GM12878 (cell line): ENCODE results near the gene MICB. TPM values are rescaled to one million over a fixed set of nuclear protein-coding genes. Genes with fewer than 3 reads are reported as not detected.

Experiments used
- ATAC-seq: fragments of 200-7000 bp; cut with Tn5 transposase; 3 replicates; pipeline ENCODE4 v1.9.1; 2020; ENCODE audit warnings: mild to moderate bottlenecking, moderate library complexity
- BruUV-seq: library from RNA; stranded (reverse); fragments of 400-500 nt; replicated peaks from 2 replicates; lab custom pipeline; 2021; lab: Mats Ljungman, UMichigan
- CTCF ChIA-PET: fragments of 300-600 bp; sonication (Branson Sonifier 250); formaldehyde crosslinking; extraction: SDS; loops from one replicate; lab custom pipeline; 2021; ENCODE audit warnings: inconsistent platforms; lab: Yijun Ruan, JAX
- POLR2A ChIA-PET: fragments of 350-600 bp; formaldehyde crosslinking; extraction: SDS; loops from one replicate; lab custom pipeline; 2021; ENCODE audit warnings: inconsistent platforms; lab: Charles Lee
- RAD21 ChIA-PET: fragments of 300-600 bp; sonication (Branson Sonifier 250); formaldehyde crosslinking; loops from one replicate; lab custom pipeline; 2023; ENCODE audit warnings: antibody characterized with exemption; ENCODE audit not compliant: unreplicated experiment; lab: Charles Lee
- SMC1A ChIA-PET: fragments of 300-600 bp; sonication (Branson Sonifier 250); formaldehyde crosslinking; loops from one replicate; lab custom pipeline; 2023; ENCODE audit not compliant: unreplicated experiment, uncharacterized antibody; lab: Charles Lee
- DNase-seq: peaks from one replicate; pipeline ENCODE4 v3.0.0-alpha.2; 2011; ENCODE audit warnings: low read depth, low spot score
- FAIRE-seq: peaks from 3 replicates; lab custom pipeline; 2011; peaks lifted over from hg19 to GRCh38; lab: Jason Lieb, UNC
- H2AFZ ChIP-seq: 2 replicates; pipeline ENCODE4 v1.6.0; 2011; ENCODE audit warnings: low read depth, low read length, control low read depth; ENCODE audit not compliant: control insufficient read depth
- H3K27ac ChIP-seq: 2 replicates; pipeline ENCODE4 v1.5.1; 2011; ENCODE audit warnings: control low read depth; ENCODE audit not compliant: control insufficient read depth, insufficient read depth
- H3K27me3 ChIP-seq, 2 experiments: replicated peaks in 1 of 2; 2 replicates each; pipeline versions ENCODE4 v1.6.0 to v1.6.1; 2011; ENCODE audit warnings: low read length in 1 of 2; ENCODE audit not compliant: control insufficient read depth in 2 of 2, insufficient read depth in 2 of 2
- H3K36me3 ChIP-seq, 2 experiments: 2 replicates each; pipeline ENCODE4 v1.5.1; 2011; ENCODE audit warnings: low read length in 1 of 2; ENCODE audit not compliant: control insufficient read depth in 2 of 2, insufficient read depth in 2 of 2
- H3K4me1 ChIP-seq: 2 replicates; pipeline ENCODE4 v1.6.1; 2011; ENCODE audit warnings: mild to moderate bottlenecking, low read length, moderate library complexity, mixed read lengths; ENCODE audit not compliant: control insufficient read depth, insufficient read depth
- H3K4me2 ChIP-seq: 2 replicates; pipeline ENCODE4 v1.6.0; 2011; ENCODE audit warnings: control low read depth; ENCODE audit not compliant: control insufficient read depth, insufficient read depth
- H3K4me3 ChIP-seq: fragments of 200-600 bp; sonication (generic); 2 replicates; pipeline ENCODE4 v1.5.1; 2016
- H3K79me2 ChIP-seq: 2 replicates; pipeline ENCODE4 v1.6.0; 2011; ENCODE audit warnings: low read length; ENCODE audit not compliant: control insufficient read depth, insufficient read depth
- H3K9ac ChIP-seq: 2 replicates; pipeline ENCODE4 v1.8.0; 2011; ENCODE audit warnings: low read length, control low read depth, mixed read lengths; ENCODE audit not compliant: control insufficient read depth, insufficient read depth
- H3K9me3 ChIP-seq: replicated peaks from 3 replicates; pipeline ENCODE4 v1.5.1; 2011; ENCODE audit warnings: mild to moderate bottlenecking, low read length; ENCODE audit not compliant: control insufficient read depth, insufficient read depth
- H4K20me1 ChIP-seq: 2 replicates; pipeline ENCODE4 v1.6.0; 2011; ENCODE audit not compliant: control insufficient read depth, insufficient read depth
- ATF7 ChIP-seq: fragments of 450-650 bp; IDR thresholded peaks from 2 replicates; pipeline ENCODE4 v1.6.1; 2016; ENCODE audit warnings: low read depth, mild to moderate bottlenecking
- E2F8 ChIP-seq: fragments of 450-650 bp; IDR thresholded peaks from 2 replicates; pipeline ENCODE4 v1.6.1; 2018; ENCODE audit warnings: mild to moderate bottlenecking, low read depth, moderate library complexity; ENCODE audit not compliant: partially characterized antibody
- FOS ChIP-seq: IDR thresholded peaks from 3 replicates; pipeline ENCODE4 v1.6.1; 2011; ENCODE audit warnings: borderline replicate concordance; ENCODE audit not compliant: insufficient read length; ENCODE audit errors: extremely low read depth
- HCFC1 ChIP-seq: fragments of 150-350 bp; IDR thresholded peaks from 2 replicates; pipeline ENCODE4 v1.6.1; 2014; ENCODE audit warnings: low read length
- POLR2A ChIP-seq: IDR thresholded peaks from 2 replicates; pipeline ENCODE4 v1.6.1; 2011; ENCODE audit warnings: low read depth, mild to moderate bottlenecking, low read length
- RBBP5 ChIP-seq: fragments of 200-600 bp; sonication (generic); conservative IDR thresholded peaks from 2 replicates; pipeline ENCODE4 v1.6.1; 2016
- SMC3 ChIP-seq: IDR thresholded peaks from 2 replicates; pipeline ENCODE4 v1.6.1; 2011; ENCODE audit warnings: low read length, improper control_type of control experiment, borderline replicate concordance
- SREBF2 ChIP-seq: IDR thresholded peaks from 2 replicates; pipeline ENCODE4 v1.6.1; 2012; ENCODE audit warnings: mild to moderate bottlenecking, low read length
- USF1 ChIP-seq: IDR thresholded peaks from 2 replicates; pipeline ENCODE4 v1.6.1; 2011; ENCODE audit warnings: borderline replicate concordance, low read depth, mild to moderate bottlenecking, moderate library complexity, mixed read lengths, low read length; ENCODE audit not compliant: insufficient read depth; ENCODE audit errors: extremely low read length
- WGBS: methylation state at CpG from one replicate; pipeline ENCODE4 v1.1.6; 2016; ENCODE audit warnings: low lambda C conversion rate; ENCODE audit not compliant: insufficient replicate concordance, insufficient coverage; ENCODE audit errors: missing lambda C conversion rate; 5-methylcytosine and 5-hydroxymethylcytosine counted together
- in situ Hi-C: fragments of 300-500 bp; cut with MboI; formaldehyde crosslinking; loops from 9 replicates; pipeline ENCODE4 v1.14.3; 2018; ENCODE audit warnings: mixed read lengths
- intact Hi-C: fragments of 100-400 bp; cut with micrococcal nuclease; formaldehyde crosslinking; loops from one replicate; pipeline ENCODE4 v1.14.2; 2022; ENCODE audit not compliant: unreplicated experiment
- polyA plus RNA-seq, 11 experiments: library from polyadenylated mRNA; depleted of rRNA in 4 of 11; unstranded in 6 of 11; stranded (reverse) in 5 of 11; fragments of >200 nt; fragmentation: Nextera tagmentation in 4 of 11; fragmentation: Illumina TruSeq in 1 of 11; extraction: Ambion mirVana in 4 of 11; extraction: Trizol in 1 of 11; gene quantifications; 1 replicate in 1 of 11; 2 replicates in 10 of 11; pipeline versions ENCODE4 v1.2.1 to v1.2.3, GENCODE V29; 2011 to 2016; ENCODE audit warnings: inconsistent platforms in 2 of 11, missing spikeins in 2 of 11, low read depth in 1 of 11
- total RNA-seq, 4 experiments: library from RNA; depleted of rRNA in 3 of 4; stranded (reverse); fragments of >200 nt in 3 of 4; fragmentation: Illumina TruSeq in 1 of 4; extraction: Trizol in 1 of 4; gene quantifications; 2 replicates each; pipeline versions ENCODE4 v1.2.1 to v1.2.3, GENCODE V29; 2013 to 2021

The MICB gene
- total and polyA plus RNA-seq, 10 of the 15 experiments (the other 5 are each of a cell fraction or from before 2014, with no cell fraction given), result 9.0 to 37.1 (median 17.8) TPM

GRCh38 chr6:31540640-31541039 is 42.7 kb downstream of the MICB start:
- H3K9me3 ChIP-seq, result no peaks in the 10 kb centered on the region
- intact Hi-C loops, result loop anchor here (1.0 to 10.0 kb wide), 2 partner anchors 47 to 364 kb away; partner anchors contain the start of gene ZBTB12
- no peaks in the 10 kb centered on the region for H3K27me3 ChIP-seq
- H3K4me3 ChIP-seq, result peak overlapping the region; percentile 94
- in situ Hi-C loops, result loop anchor here (5.0 to 10.0 kb wide), 2 partner anchors 48 to 294 kb away; no protein-coding TSS in a partner anchor
- peak overlapping the region; percentile 97 for H3K27ac ChIP-seq
- H3K36me3 ChIP-seq, result peaks cover 21 to 33% of the 10 kb centered on the region in 2 experiments
- WGBS, result 0% methylated on average over 4 of the region's 4 CpGs
- DNase-seq (no peak), ATAC-seq (no peak), FAIRE-seq (no peak)
- ChIA-PET POLR2A (interaction anchor here (0.9 to 4.8 kb wide), 11 partner anchors 8 to 162 kb away, joined by 3 to 56 read pairs (median 6); partner anchors contain the start of genes ABHD16A, BAG6, C6orf47 and LTB), CTCF (interaction anchor here (0.9 to 34.8 kb wide), 5 partner anchors 9 to 289 kb away, joined by 3 to 2098 read pairs (median 16); partner anchors contain the start of genes LST1, LTB, MICB and NCR3), SMC1A (interaction anchor here (0.8 to 34.7 kb wide), 11 partner anchors 10 to 291 kb away, joined by 3 to 1989 read pairs (median 4); partner anchors contain the start of genes LST1, LTA, LTB and MCCD1), RAD21 (interaction anchor here (1.0 to 16.9 kb wide), 12 partner anchors 9 to 322 kb away, joined by 3 to 668 read pairs (median 5); partner anchors contain the start of genes ABHD16A, HSPA1B, LTB and MICB)
- H2AFZ ChIP-seq, result no peak overlapping the region
- H4K20me1 ChIP-seq, result peaks cover 9% of the 10 kb centered on the region
- BruUV-seq, result no TSS peak
- peaks cover 74% of the 10 kb centered on the region for H3K79me2 ChIP-seq
- no peaks in the 10 kb centered on the region for H3K4me1 ChIP-seq
- peak overlapping the region; percentile 85 for H3K4me2 ChIP-seq
- H3K9ac ChIP-seq, result peak overlapping the region; percentile 99
- TF ChIP-seq E2F8, result no peak
- no peak for TF ChIP-seq SREBF2
- no peak for TF ChIP-seq ATF7
- TF ChIP-seq FOS, result no peak
- no peak for TF ChIP-seq SMC3
- TF ChIP-seq HCFC1, result no peak
- TF ChIP-seq POLR2A, result no peak
- TF ChIP-seq USF1, result no peak
- TF ChIP-seq RBBP5, result no peak
